Nephron progenitor cell (in vitro differentiated cells): ENCODE measurements around the gene C1orf198.

Experiments used
- DNase-seq: peaks from one replicate; pipeline ENCODE4 v3.0.0; 2021
- H3K27ac Mint-ChIP-seq: 2 replicates; pipeline ENCODE4 v1.8.0; 2021; ENCODE audit warnings: mild to moderate bottlenecking, moderate library complexity, mixed read lengths
- H3K27me3 Mint-ChIP-seq: 2 replicates; pipeline ENCODE4 v1.8.0; 2021; ENCODE audit warnings: mild to moderate bottlenecking, low read depth, mixed read lengths; ENCODE audit not compliant: poor library complexity
- H3K36me3 Mint-ChIP-seq: 2 replicates; pipeline ENCODE4 v1.8.0; 2021; ENCODE audit warnings: low read depth, mixed read lengths
- H3K4me1 Mint-ChIP-seq: 2 replicates; pipeline ENCODE4 v1.8.0; 2021; ENCODE audit warnings: mixed read lengths
- H3K4me3 Mint-ChIP-seq: 2 replicates; pipeline ENCODE4 v1.8.0; 2021; ENCODE audit warnings: mild to moderate bottlenecking, moderate library complexity, mixed read lengths
- H3K9me3 Mint-ChIP-seq: 2 replicates; pipeline ENCODE4 v1.8.0; 2021; ENCODE audit warnings: mild to moderate bottlenecking, moderate library complexity, mixed read lengths
- CTCF ChIP-seq: fragments of 200-600 bp; sonication (generic); IDR thresholded peaks from 2 replicates; pipeline ENCODE4 v1.5.0; 2021; ENCODE audit warnings: antibody characterized with exemption

Gene C1orf198

DNA sequence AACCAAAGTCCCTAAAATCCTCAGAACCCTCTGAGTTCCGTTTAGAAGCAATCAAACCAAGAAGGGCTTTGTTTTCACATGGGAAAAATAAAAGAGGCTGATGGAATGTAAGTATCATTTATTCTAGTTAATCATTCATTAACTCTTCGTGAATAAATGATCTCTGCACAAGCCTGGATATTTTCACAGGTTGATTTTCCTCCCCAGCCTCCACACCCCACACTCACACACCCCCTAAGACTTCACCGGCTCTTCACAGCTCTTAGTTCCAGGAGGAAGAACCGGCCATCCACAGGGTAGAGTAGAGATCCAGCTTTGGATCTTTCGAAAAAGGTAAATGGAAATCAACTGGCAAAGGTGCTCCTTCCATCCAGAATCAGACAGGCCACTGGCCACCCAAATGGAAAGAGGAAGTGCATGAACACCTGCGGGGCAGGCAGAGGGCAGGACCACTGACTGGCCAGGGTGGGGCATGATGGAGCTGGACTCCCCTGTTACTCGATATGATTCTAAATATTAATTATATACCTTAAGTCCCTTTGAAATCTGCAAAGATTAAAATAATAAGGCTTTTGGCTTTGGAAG lies 10.0 kb downstream of the C1orf198 start:
- no peak for TF ChIP-seq CTCF
- Mint-ChIP-seq H3K27me3 (no peaks in the 10 kb centered on the region), H3K9me3 (peaks cover 3% of the 10 kb centered on the region), H3K36me3 (peaks cover 69% of the 10 kb centered on the region), H3K27ac (no peak overlapping the region), H3K4me3 (no peak overlapping the region), H3K4me1 (peaks cover 38% of the 10 kb centered on the region)
- DNase-seq = no peak

DNA sequence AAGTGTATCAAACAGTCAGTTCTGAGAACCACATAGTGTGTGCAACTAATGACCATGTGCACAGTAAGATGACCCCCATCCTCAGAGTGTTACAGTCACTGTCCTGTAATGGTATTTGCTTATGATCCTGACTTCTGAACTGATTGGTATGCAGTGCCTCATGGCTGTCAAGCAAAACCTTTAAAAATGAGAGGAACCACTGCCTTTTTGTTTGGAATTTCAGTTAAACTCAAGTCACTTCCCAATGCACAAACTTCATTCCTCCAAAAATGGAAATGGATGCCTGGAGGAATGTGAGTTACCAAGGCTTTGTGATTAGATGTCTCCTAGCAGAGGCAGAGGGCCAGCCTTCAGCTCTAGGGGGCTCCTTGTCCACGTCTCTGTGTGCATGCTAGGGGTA lies 10.5 kb downstream of the C1orf198 start:
- Mint-ChIP-seq H3K27me3 (no peaks in the 10 kb centered on the region), H3K4me3 (no peak overlapping the region), H3K4me1 (peaks cover 32% of the 10 kb centered on the region), H3K36me3 (peaks cover 74% of the 10 kb centered on the region), H3K9me3 (peaks cover 8% of the 10 kb centered on the region), H3K27ac (no peak overlapping the region)
- no peak for TF ChIP-seq CTCF
- DNase-seq = no peak

DNA sequence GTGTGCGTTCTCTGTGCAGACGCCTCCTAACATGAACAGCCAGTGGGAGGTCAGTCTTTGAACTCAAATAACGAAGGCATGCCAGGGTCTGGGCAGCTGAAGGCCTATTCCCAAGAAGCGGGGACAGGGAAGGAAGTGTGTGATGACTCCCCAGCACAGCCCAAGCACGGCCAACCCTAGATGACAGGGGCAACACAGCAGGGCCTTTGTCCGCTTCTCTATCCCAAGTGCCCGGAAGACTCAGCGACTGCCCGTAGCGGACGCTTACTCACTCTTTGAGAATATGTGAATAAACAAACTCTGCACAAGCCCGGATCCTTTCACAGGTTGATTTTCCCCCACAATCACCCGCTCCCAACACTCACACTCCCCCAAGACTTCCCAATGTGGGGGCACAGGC lies 11.2 kb downstream of the C1orf198 start:
- no peak for TF ChIP-seq CTCF
- Mint-ChIP-seq H3K36me3 (peaks cover 74% of the 10 kb centered on the region), H3K9me3 (peaks cover 12% of the 10 kb centered on the region), H3K27me3 (no peaks in the 10 kb centered on the region), H3K27ac (peak overlapping the region; percentile 32), H3K4me3 (no peak overlapping the region), H3K4me1 (peaks cover 31% of the 10 kb centered on the region)
- no peak for DNase-seq

- TF ChIP-seq CTCF = no peak
- Mint-ChIP-seq H3K36me3 (peaks cover 69% of the 10 kb centered on the region), H3K9me3 (peaks cover 16% of the 10 kb centered on the region), H3K27me3 (no peaks in the 10 kb centered on the region), H3K4me1 (peaks cover 43% of the 10 kb centered on the region), H3K4me3 (no peak overlapping the region), H3K27ac (peak overlapping the region; percentile 41)
- DNase-seq = no peak
Observed at GRCh38 chr1:230855886-230856285, 12.4 kb downstream of the C1orf198 start.

DNA sequence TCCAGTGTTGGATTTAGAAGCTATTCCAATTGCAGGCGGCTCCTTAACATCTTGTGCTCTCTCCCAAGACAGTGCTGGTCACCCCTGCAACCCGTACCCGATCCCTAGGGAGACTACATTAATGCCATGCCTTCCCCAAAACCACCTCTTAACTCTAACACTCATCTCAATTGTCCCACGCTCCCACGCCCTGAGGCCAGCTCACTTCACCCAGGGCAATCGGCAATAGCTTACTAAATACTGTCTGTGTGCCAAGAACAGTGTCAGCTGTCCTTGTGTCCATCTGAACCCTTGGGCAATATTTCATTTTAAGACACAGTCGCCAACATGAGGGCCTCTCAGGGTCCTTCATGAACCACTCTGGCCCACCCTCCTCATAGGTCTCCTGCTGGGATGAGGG lies 13.9 kb downstream of the C1orf198 start:
- peaks cover 16% of the 10 kb centered on the region for H3K9me3 Mint-ChIP-seq
- no peak for TF ChIP-seq CTCF
- no peak overlapping the region for H3K27ac Mint-ChIP-seq
- H3K27me3 Mint-ChIP-seq = no peaks in the 10 kb centered on the region
- DNase-seq = no peak
- H3K4me1 Mint-ChIP-seq = peaks cover 55% of the 10 kb centered on the region
- peaks cover 60% of the 10 kb centered on the region for H3K36me3 Mint-ChIP-seq
- no peak overlapping the region for H3K4me3 Mint-ChIP-seq

GRCh38 chr1:230853731-230854130 lies 14.6 kb downstream of the C1orf198 start:
- H3K9me3 Mint-ChIP-seq = peaks cover 16% of the 10 kb centered on the region
- DNase-seq = no peak
- no peak overlapping the region for H3K4me3 Mint-ChIP-seq
- H3K4me1 Mint-ChIP-seq = peaks cover 55% of the 10 kb centered on the region
- no peaks in the 10 kb centered on the region for H3K27me3 Mint-ChIP-seq
- no peak for TF ChIP-seq CTCF
- no peak overlapping the region for H3K27ac Mint-ChIP-seq
- peaks cover 60% of the 10 kb centered on the region for H3K36me3 Mint-ChIP-seq
